Panc1 (cell line): Measurements from ENCODE around the gene LRMDA. TPM values are rescaled to one million over a fixed set of nuclear protein-coding genes. Genes with fewer than 3 reads are reported as not detected.
"Not testable (repeated sequence)": the region's sequence is repeated elsewhere in the genome, so short reads cannot be mapped to it uniquely, and the experiment has no call there.

Source experiments
- ATAC-seq: fragments of 200-7000 bp; cut with Tn5 transposase; 2 replicates; pipeline ENCODE4 v1.9.1; 2020; ENCODE audit warnings: mild to moderate bottlenecking, moderate library complexity
- BruUV-seq: library from RNA; stranded (reverse); fragments of 400-500 nt; replicated peaks from 2 replicates; lab custom pipeline; 2021; lab: Mats Ljungman, UMichigan
- CTCF ChIA-PET: fragments of 300-600 bp; sonication (Branson Sonifier 250); formaldehyde crosslinking; loops from one replicate; lab custom pipeline; 2022; ENCODE audit warnings: antibody characterized with exemption; lab: Charles Lee
- POLR2A ChIA-PET: fragments of 300-600 bp; sonication (Branson Sonifier 250); formaldehyde crosslinking; loops from one replicate; lab custom pipeline; 2022; ENCODE audit warnings: antibody characterized with exemption; lab: Charles Lee
- DNase-seq: peaks from one replicate; pipeline ENCODE4 v3.0.0-alpha.2; 2010; ENCODE audit warnings: low read depth, low spot score
- H3K27ac ChIP-seq: 2 replicates; pipeline ENCODE4 v1.5.1; 2011; ENCODE audit warnings: mild to moderate bottlenecking, low read length, inconsistent platforms
- H3K27me3 ChIP-seq: fragments of 200-500 bp; sonication (Bioruptor generic); 2 replicates; pipeline ENCODE4 v1.6.0; 2014; ENCODE audit warnings: low read length, inconsistent platforms; ENCODE audit not compliant: control insufficient read depth, insufficient read depth
- H3K36me3 ChIP-seq: fragments of 200-500 bp; sonication (Bioruptor generic); 2 replicates; pipeline ENCODE4 v1.5.1; 2014; ENCODE audit warnings: inconsistent platforms, mild to moderate bottlenecking, low read length, moderate library complexity; ENCODE audit not compliant: control insufficient read depth, insufficient read depth
- H3K4me1 ChIP-seq: 2 replicates; pipeline ENCODE4 v1.5.1; 2011; ENCODE audit warnings: inconsistent platforms, mild to moderate bottlenecking, low read length, moderate library complexity; ENCODE audit not compliant: control insufficient read depth, insufficient read depth
- H3K4me3 ChIP-seq, 2 experiments: 2 replicates each; pipeline ENCODE4 v1.5.1; 2011 to 2012; ENCODE audit warnings: low read depth in 2 of 2, low read length in 2 of 2, mild to moderate bottlenecking in 2 of 2, inconsistent platforms in 1 of 2, moderate library complexity in 1 of 2
- H3K9me3 ChIP-seq: fragments of 200-500 bp; sonication (Bioruptor generic); 2 replicates; pipeline ENCODE4 v1.5.1; 2014; ENCODE audit warnings: low read depth, mild to moderate bottlenecking, inconsistent platforms, low read length, moderate library complexity; ENCODE audit not compliant: control insufficient read depth, insufficient read depth
- CTCF ChIP-seq: fragments of 450-650 bp; IDR thresholded peaks from 2 replicates; pipeline ENCODE4 v1.5.1; 2017; ENCODE audit warnings: mild to moderate bottlenecking
- POLR2AphosphoS5 ChIP-seq: IDR thresholded peaks from 2 replicates; pipeline ENCODE4 v1.6.1; 2012; ENCODE audit warnings: mild to moderate bottlenecking, low read depth, low read length, moderate library complexity
- REST ChIP-seq, 2 experiments: IDR thresholded peaks; 2 replicates each; pipeline ENCODE4 v1.6.1; 2011 to 2012; ENCODE audit warnings: low read depth in 2 of 2, control low read depth in 1 of 2, low read length in 1 of 2, mild to moderate bottlenecking in 1 of 2, moderate library complexity in 1 of 2; ENCODE audit not compliant: insufficient read depth in 1 of 2
- SIN3A ChIP-seq: IDR thresholded peaks from 2 replicates; pipeline ENCODE4 v1.6.1; 2012; ENCODE audit warnings: low read depth, mild to moderate bottlenecking, low read length, moderate library complexity, borderline replicate concordance; ENCODE audit not compliant: insufficient read depth
- TCF7L2 ChIP-seq: IDR thresholded peaks from 2 replicates; pipeline ENCODE4 v1.6.1; 2011; ENCODE audit warnings: mild to moderate bottlenecking, low read depth, low read length, inconsistent platforms
- in situ Hi-C: cut with HindIII; loops from 2 replicates; pipeline ENCODE4 v1.10.0; 2016; ENCODE audit warnings: low sequenced_read_pairs, low pct_unique_long_range_greater_than_20kb
- intact Hi-C: fragments of 100-400 bp; cut with micrococcal nuclease; formaldehyde crosslinking; loops from one replicate; pipeline ENCODE4 v1.10.0; 2022; ENCODE audit not compliant: unreplicated experiment
- total RNA-seq: library from RNA; stranded (reverse); gene quantifications from one replicate; pipeline ENCODE4 v1.2.1, GENCODE V29; 2021; ENCODE audit not compliant: unreplicated experiment

Gene LRMDA
- total RNA-seq, 1 experiment from 2014 or later: 1.2 TPM

GRCh38 chr10:75602341-75602740 is 170.9 kb downstream of the LRMDA start:
- Histone ChIP-seq H3K36me3 (no peaks in the 10 kb centered on the region), H3K4me3 (no peak overlapping the region), H3K27me3 (peaks cover 13% of the 10 kb centered on the region), H3K9me3 (no peaks in the 10 kb centered on the region), H3K4me1 (no peaks in the 10 kb centered on the region), H3K27ac (no peak overlapping the region)
- ChIA-PET CTCF (no interaction called here), POLR2A (no interaction called here)
- TF ChIP-seq TCF7L2 (no peak), POLR2AphosphoS5 (no peak), REST (IDR thresholded peaks at IDR 0.05; ENCODE audit: insufficient read depth in 1 of 2, low read depth in 2 of 2, low read length in 1 of 2) (no peak), CTCF (no peak), SIN3A (no peak)
- in situ Hi-C loops: no loop called here
- ATAC-seq (no peak), DNase-seq (no peak)
- BruUV-seq: no TSS peak
- intact Hi-C loops: no loop called here

GRCh38 chr10:75605096-75605495 is 173.7 kb downstream of the LRMDA start:
- no peak for ATAC-seq
- ChIA-PET POLR2A (no interaction called here), CTCF (no interaction called here)
- BruUV-seq: no TSS peak
- peaks cover 13% of the 10 kb centered on the region for H3K27me3 ChIP-seq
- no peaks in the 10 kb centered on the region for H3K36me3 ChIP-seq
- DNase-seq: no peak
- H3K9me3 ChIP-seq: no peaks in the 10 kb centered on the region
- TF ChIP-seq SIN3A (no peak), CTCF (no peak), POLR2AphosphoS5 (no peak), REST (IDR thresholded peaks at IDR 0.05; ENCODE audit: insufficient read depth in 1 of 2, low read depth in 2 of 2, low read length in 1 of 2) (no peak), TCF7L2 (no peak)
- intact Hi-C loops: no loop called here
- in situ Hi-C loops: no loop called here
- H3K4me3 ChIP-seq: no peak overlapping the region
- H3K4me1 ChIP-seq: no peaks in the 10 kb centered on the region
- H3K27ac ChIP-seq: no peak overlapping the region

GRCh38 chr10:75605795-75606194 is 174.4 kb downstream of the LRMDA start:
- peaks cover 13% of the 10 kb centered on the region for H3K27me3 ChIP-seq
- H3K9me3 ChIP-seq, in situ Hi-C loops, H3K36me3 ChIP-seq, H3K4me1 ChIP-seq, CTCF ChIA-PET, ATAC-seq, POLR2A ChIA-PET, intact Hi-C loops, BruUV-seq, H3K4me3 ChIP-seq, DNase-seq, H3K27ac ChIP-seq: not testable (repeated sequence)
